A673 (cell line): ENCODE data around the gene XYLB. TPM values are rescaled to one million over a fixed set of nuclear protein-coding genes. Genes with fewer than 3 reads are reported as not detected.

Source experiments
- BruUV-seq: library from RNA; stranded (reverse); fragments of 400-500 nt; replicated peaks from 2 replicates; lab custom pipeline; 2021; lab: Mats Ljungman, UMichigan
- CTCF ChIA-PET: fragments of 300-600 bp; sonication (Branson Sonifier 250); formaldehyde crosslinking; loops from one replicate; lab custom pipeline; 2022; ENCODE audit warnings: antibody characterized with exemption; lab: Charles Lee
- POLR2A ChIA-PET: fragments of 300-600 bp; sonication (Branson Sonifier 250); formaldehyde crosslinking; loops from one replicate; lab custom pipeline; 2022; ENCODE audit warnings: antibody characterized with exemption; ENCODE audit not compliant: low non-redundant PET; lab: Charles Lee
- DNase-seq: peaks from one replicate; pipeline ENCODE4 v3.0.0-alpha.2; 2015; ENCODE audit warnings: low spot score
- H3K27ac ChIP-seq: fragments of 200-600 bp; sonication (generic); 2 replicates; pipeline ENCODE4 v1.5.1; 2016; ENCODE audit warnings: mixed run types, low read depth, mild to moderate bottlenecking, mixed read lengths, antibody characterized with exemption, low read length; ENCODE audit not compliant: poor library complexity, severe bottlenecking
- H3K27me3 ChIP-seq: fragments of 200-600 bp; sonication (generic); replicated peaks from 2 replicates; pipeline ENCODE4 v1.6.1; 2017; ENCODE audit warnings: mixed run types, low read depth, mild to moderate bottlenecking, mixed read lengths, antibody characterized with exemption, low read length; ENCODE audit not compliant: insufficient read depth, poor library complexity
- H3K36me3 ChIP-seq: fragments of 200-600 bp; sonication (generic); 2 replicates; pipeline ENCODE4 v1.6.1; 2016; ENCODE audit warnings: mixed run types, mild to moderate bottlenecking, mixed read lengths, antibody characterized with exemption, low read length; ENCODE audit not compliant: insufficient read depth, poor library complexity, severe bottlenecking
- H3K4me1 ChIP-seq: fragments of 200-600 bp; sonication (generic); 2 replicates; pipeline ENCODE4 v1.6.1; 2017; ENCODE audit warnings: mixed run types, mild to moderate bottlenecking, mixed read lengths, antibody characterized with exemption, low read length; ENCODE audit not compliant: insufficient read depth, poor library complexity, severe bottlenecking
- H3K4me3 ChIP-seq: fragments of 200-600 bp; sonication (generic); 2 replicates; pipeline ENCODE4 v1.5.1; 2016; ENCODE audit warnings: low read depth, mixed run types, mild to moderate bottlenecking, mixed read lengths, low read length; ENCODE audit not compliant: poor library complexity, severe bottlenecking
- H3K9me3 ChIP-seq: fragments of 200-600 bp; sonication (generic); 2 replicates; pipeline ENCODE4 v1.6.1; 2016; ENCODE audit warnings: mixed run types, low read depth, mild to moderate bottlenecking, mixed read lengths, antibody characterized with exemption, low read length; ENCODE audit not compliant: poor library complexity, severe bottlenecking
- CTCF ChIP-seq: fragments of 300-800, 200-600 bp; sonication (generic); conservative IDR thresholded peaks from 2 replicates; pipeline ENCODE4 v1.5.1; 2017; ENCODE audit warnings: low read depth, mild to moderate bottlenecking, antibody characterized with exemption, low read length, moderate library complexity, mixed read lengths
- EZH2 ChIP-seq: fragments of 200-600 bp; sonication (generic); IDR thresholded peaks from 2 replicates; pipeline ENCODE4 v1.6.1; 2017; ENCODE audit warnings: borderline replicate concordance, low read depth, mild to moderate bottlenecking, mixed read lengths, antibody characterized with exemption, low read length; ENCODE audit not compliant: poor library complexity, severe bottlenecking
- intact Hi-C: fragments of 100-400 bp; cut with micrococcal nuclease; formaldehyde crosslinking; loops from one replicate; pipeline ENCODE4 v1.10.0; 2022; ENCODE audit not compliant: unreplicated experiment
- total RNA-seq: library from RNA; stranded (reverse); gene quantifications from 2 replicates; pipeline ENCODE4 v1.2.3, GENCODE V29; 2021

Gene XYLB
- total RNA-seq, 1 experiment from 2014 or later = 3.6 TPM

- Histone ChIP-seq H3K27ac (peak overlapping the region; percentile 87), H3K36me3 (no peaks in the 10 kb centered on the region), H3K9me3 (no peaks in the 10 kb centered on the region), H3K4me3 (peak overlapping the region; percentile 63), H3K27me3 (no peaks in the 10 kb centered on the region), H3K4me1 (no peaks in the 10 kb centered on the region)
- CTCF ChIA-PET = no interaction called here
- no peak for TF ChIP-seq EZH2
- TF ChIP-seq CTCF = no peak
- DNase-seq = peak; percentile 76
- no TSS peak for BruUV-seq
- POLR2A ChIA-PET = no interaction called here
- intact Hi-C loops = no loop called here
These were observed 108.5 kb downstream of the XYLB start for GRCh38 chr3:38454884-38455638.

GRCh38 chr3:38455639-38456430 lies 109.2 kb downstream of the XYLB start:
- ChIA-PET POLR2A (no interaction called here), CTCF (no interaction called here)
- Histone ChIP-seq H3K4me3 (peak overlapping the region; percentile 63), H3K27ac (no peak overlapping the region), H3K4me1 (no peaks in the 10 kb centered on the region), H3K36me3 (no peaks in the 10 kb centered on the region), H3K9me3 (no peaks in the 10 kb centered on the region), H3K27me3 (no peaks in the 10 kb centered on the region)
- no peak for TF ChIP-seq EZH2
- TF ChIP-seq CTCF = no peak
- intact Hi-C loops = no loop called here
- no peak for DNase-seq
- BruUV-seq = no TSS peak

- CTCF ChIA-PET = no interaction called here
These were observed 110.8 kb downstream of the XYLB start for GRCh38 chr3:38457111-38458003.

More at GRCh38 chr3:38457111-38458003, 110.8 kb downstream of the XYLB start:
- H3K9me3 ChIP-seq = no peaks in the 10 kb centered on the region
- no peak for DNase-seq
- no peaks in the 10 kb centered on the region for H3K36me3 ChIP-seq
- H3K4me1 ChIP-seq = no peaks in the 10 kb centered on the region
- POLR2A ChIA-PET = no interaction called here
- TF ChIP-seq EZH2 (no peak), CTCF (no peak)
- BruUV-seq = no TSS peak
- H3K4me3 ChIP-seq = no peak overlapping the region
- H3K27ac ChIP-seq = no peak overlapping the region
- H3K27me3 ChIP-seq = no peaks in the 10 kb centered on the region
- intact Hi-C loops = no loop called here
